NCI-H2107 (cell line): ENCODE measurements around the gene EFCAB12.

Experiments
- DNase-seq: peaks from one replicate; lab custom pipeline; 2025; lab: John Stamatoyannopoulos, UW

EFCAB12 gene

GRCh38 chr3:129445471-129445870 lies 17.0 kb upstream of the EFCAB12 start:
- DNase-seq = no peak

GRCh38 chr3:129442947-129443346 lies 14.5 kb upstream of the EFCAB12 start:
- DNase-seq = no peak

GRCh38 chr3:129442486-129442885 lies 14.1 kb upstream of the EFCAB12 start:
- no peak for DNase-seq

- DNase-seq = no peak
Measured at GRCh38 chr3:129441782-129442181, 13.3 kb upstream of the EFCAB12 start.

- DNase-seq = no peak
Measured at GRCh38 chr3:129441215-129441614, 12.8 kb upstream of the EFCAB12 start.

- DNase-seq = no peak
Measured at GRCh38 chr3:129440618-129441190, 12.3 kb upstream of the EFCAB12 start.

GRCh38 chr3:129439817-129440617 lies 11.6 kb upstream of the EFCAB12 start, which contains the start of the genes IFT122 and MBD4:
TSS of gene IFT122 (plus strand) at chr3:129440224. CDS start at chr3:129440331, 107 bp downstream.
TSS of gene MBD4 (minus strand) at chr3:129439948. CDS start at chr3:129439833, 115 bp downstream.
- DNase-seq = peak; percentile 100

GRCh38 chr3:129439226-129439816 lies 10.9 kb upstream of the EFCAB12 start:
- DNase-seq = no peak

- no peak for DNase-seq
Measured at GRCh38 chr3:129435367-129435766, 6.9 kb upstream of the EFCAB12 start.

GRCh38 chr3:129434140-129434539 lies 5.7 kb upstream of the EFCAB12 start:
- no peak for DNase-seq

- no peak for DNase-seq
Measured at GRCh38 chr3:129433565-129433964, 5.1 kb upstream of the EFCAB12 start.

- DNase-seq = no peak
Measured at GRCh38 chr3:129432671-129433070, 4.2 kb upstream of the EFCAB12 start.

- DNase-seq = no peak
Measured at GRCh38 chr3:129432036-129432435, 3.6 kb upstream of the EFCAB12 start.

GRCh38 chr3:129429602-129430001 lies 1.2 kb upstream of the EFCAB12 start:
- DNase-seq = no peak

- no peak for DNase-seq
Measured at GRCh38 chr3:129429080-129429451, 630 bp upstream of the EFCAB12 start.

GRCh38 chr3:129428007-129428375 lies 445 bp downstream of the EFCAB12 start:
- no peak for DNase-seq

- no peak for DNase-seq
Measured at GRCh38 chr3:129425619-129426018, 2.8 kb downstream of the EFCAB12 start.

GRCh38 chr3:129425213-129425612 lies 3.2 kb downstream of the EFCAB12 start:
- no peak for DNase-seq

- DNase-seq = no peak
Measured at GRCh38 chr3:129424185-129424841, 4.1 kb downstream of the EFCAB12 start.

GRCh38 chr3:129422897-129423296 lies 5.5 kb downstream of the EFCAB12 start:
- DNase-seq = no peak

GRCh38 chr3:129421988-129422745 lies 6.3 kb downstream of the EFCAB12 start:
- no peak for DNase-seq
